HG03575 (cell line): ENCODE measurements around the gene PRKAG2.
"Not testable (repeated sequence)": the region's sequence is repeated elsewhere in the genome, so short reads cannot be mapped to it uniquely, and the experiment has no call there.

ENCODE experiments used
- ATAC-seq: cut with Tn5 transposase; IDR thresholded peaks from one replicate; pipeline ENCODE4 v1.9.1; 2021; ENCODE audit not compliant: unreplicated experiment, insufficient number of reproducible peaks, low FRiP score; ENCODE audit errors: extremely low read depth

Gene PRKAG2

GRCh38 chr7:151748733-151749132 is 128.2 kb downstream of the PRKAG2 start:
- no peak for ATAC-seq

GRCh38 chr7:151748021-151748420 is 128.9 kb downstream of the PRKAG2 start:
- ATAC-seq = not testable (repeated sequence)

- ATAC-seq = no peak
Measured at GRCh38 chr7:151745706-151746105, 131.2 kb downstream of the PRKAG2 start.

GRCh38 chr7:151744656-151745638 is 132.0 kb downstream of the PRKAG2 start:
- no peak for ATAC-seq

GRCh38 chr7:151744051-151744580 is 132.8 kb downstream of the PRKAG2 start:
- no peak for ATAC-seq

GRCh38 chr7:151743481-151743983 is 133.4 kb downstream of the PRKAG2 start:
- ATAC-seq = no peak

- no peak for ATAC-seq
Measured at GRCh38 chr7:151742713-151743480, 134.0 kb downstream of the PRKAG2 start.

- no peak for ATAC-seq
Measured at GRCh38 chr7:151741585-151741984, 135.3 kb downstream of the PRKAG2 start.

GRCh38 chr7:151740081-151740851 is 136.6 kb downstream of the PRKAG2 start:
- no peak for ATAC-seq

- ATAC-seq = no peak
Measured at GRCh38 chr7:151738925-151739324, 138.0 kb downstream of the PRKAG2 start.

GRCh38 chr7:151736403-151736909 is 140.5 kb downstream of the PRKAG2 start:
- ATAC-seq = no peak

GRCh38 chr7:151735851-151736402 is 141.0 kb downstream of the PRKAG2 start:
- ATAC-seq = no peak

GRCh38 chr7:151735186-151735850 is 141.6 kb downstream of the PRKAG2 start:
- no peak for ATAC-seq

- no peak for ATAC-seq
Measured at GRCh38 chr7:151732834-151733592, 143.9 kb downstream of the PRKAG2 start.

- ATAC-seq = no peak
Measured at GRCh38 chr7:151732292-151732691, 144.6 kb downstream of the PRKAG2 start.

- no peak for ATAC-seq
Measured at GRCh38 chr7:151731022-151731441, 145.9 kb downstream of the PRKAG2 start.

- ATAC-seq = no peak
Measured at GRCh38 chr7:151730591-151730990, 146.3 kb downstream of the PRKAG2 start.
